Body of pancreas (tissue), 4 donors: ENCODE measurements around the gene CLSTN2.

ENCODE experiments used
- POLR2A ChIP-seq, 3 donors: fragments of 450-650 bp; IDR thresholded peaks; one replicate each; pipeline ENCODE4 v1.6.1; 2016; ENCODE audit warnings: antibody characterized with exemption in 3 of 3, mild to moderate bottlenecking in 2 of 3
- TF ChIP-seq, protein P1 (sequence below), 7 experiments: fragments of 450-650 bp in 4 of 7; fragments of 200-600 bp in 3 of 7; sonication (generic) in 3 of 7; IDR thresholded peaks; one replicate each; pipeline ENCODE4 v1.5.1; 2016 to 2019; ENCODE audit warnings: antibody characterized with exemption in 7 of 7

DNA sequence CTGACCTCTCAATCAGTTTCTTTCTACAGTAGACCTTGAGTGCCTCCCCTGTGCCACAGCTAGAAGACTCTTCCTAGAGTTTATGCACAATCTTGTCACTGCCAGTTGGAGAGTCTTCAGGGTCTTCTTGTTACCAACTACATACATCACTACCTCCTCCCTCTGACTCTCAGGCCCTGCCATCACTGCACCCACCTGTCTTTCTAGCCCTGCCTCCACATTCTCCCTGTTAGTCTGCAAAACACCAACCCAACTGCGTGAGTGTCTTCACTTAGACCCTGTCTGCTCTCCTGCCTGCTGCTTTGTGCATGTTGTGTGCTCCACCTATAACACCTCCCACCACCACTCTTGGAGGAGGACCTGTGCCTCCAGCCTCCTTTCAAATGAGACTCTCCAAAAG is 34.4 kb downstream of the CLSTN2 start:
- TF ChIP-seq, protein P1, sequence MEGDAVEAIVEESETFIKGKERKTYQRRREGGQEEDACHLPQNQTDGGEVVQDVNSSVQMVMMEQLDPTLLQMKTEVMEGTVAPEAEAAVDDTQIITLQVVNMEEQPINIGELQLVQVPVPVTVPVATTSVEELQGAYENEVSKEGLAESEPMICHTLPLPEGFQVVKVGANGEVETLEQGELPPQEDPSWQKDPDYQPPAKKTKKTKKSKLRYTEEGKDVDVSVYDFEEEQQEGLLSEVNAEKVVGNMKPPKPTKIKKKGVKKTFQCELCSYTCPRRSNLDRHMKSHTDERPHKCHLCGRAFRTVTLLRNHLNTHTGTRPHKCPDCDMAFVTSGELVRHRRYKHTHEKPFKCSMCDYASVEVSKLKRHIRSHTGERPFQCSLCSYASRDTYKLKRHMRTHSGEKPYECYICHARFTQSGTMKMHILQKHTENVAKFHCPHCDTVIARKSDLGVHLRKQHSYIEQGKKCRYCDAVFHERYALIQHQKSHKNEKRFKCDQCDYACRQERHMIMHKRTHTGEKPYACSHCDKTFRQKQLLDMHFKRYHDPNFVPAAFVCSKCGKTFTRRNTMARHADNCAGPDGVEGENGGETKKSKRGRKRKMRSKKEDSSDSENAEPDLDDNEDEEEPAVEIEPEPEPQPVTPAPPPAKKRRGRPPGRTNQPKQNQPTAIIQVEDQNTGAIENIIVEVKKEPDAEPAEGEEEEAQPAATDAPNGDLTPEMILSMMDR (IDR thresholded peaks at IDR 0.05): no peak
- no peak for TF ChIP-seq POLR2A (IDR thresholded peaks at IDR 0.05)
